CD4-positive, CD25-positive, alpha-beta regulatory T cell (primary cell): Measurements from ENCODE around the gene IRF9. TPM values are rescaled to one million over a fixed set of nuclear protein-coding genes. Genes with fewer than 3 reads are reported as not detected.

Experiments
- ATAC-seq, 2 donors: fragments of 150-1000 bp; cut with Tn5 transposase; one replicate each; pipeline ENCODE4 v1.10.0; 2021; ENCODE audit warnings: low read depth in 2 of 2, moderate number of reproducible peaks in 2 of 2, moderate library complexity in 1 of 2
- DNase-seq, 3 donors: peaks; one replicate each; pipeline versions ENCODE4 v3.0.0 to v3.0.0-alpha.2; 2012 to 2022; ENCODE audit warnings: mixed read lengths in 1 of 3
- H3K27ac ChIP-seq: one replicate; pipeline ENCODE4 v1.7.0; 2013; ENCODE audit warnings: mild to moderate bottlenecking, low read length; ENCODE audit not compliant: insufficient read depth, poor library complexity, severe bottlenecking
- H3K27me3 ChIP-seq: one replicate; pipeline ENCODE4 v1.7.0; 2013; ENCODE audit warnings: low read length; ENCODE audit not compliant: control insufficient read depth, insufficient read depth
- H3K36me3 ChIP-seq: one replicate; pipeline ENCODE4 v1.7.0; 2013; ENCODE audit warnings: mild to moderate bottlenecking, low read length, moderate library complexity; ENCODE audit not compliant: control insufficient read depth, insufficient read depth
- H3K4me1 ChIP-seq: 2 replicates; pipeline ENCODE4 v1.7.0; 2013; ENCODE audit warnings: mild to moderate bottlenecking, low read length; ENCODE audit not compliant: insufficient read depth, control insufficient read depth, poor library complexity, severe bottlenecking
- H3K4me3 ChIP-seq: one replicate; pipeline ENCODE4 v1.7.0; 2013; ENCODE audit warnings: low read depth, mild to moderate bottlenecking, low read length, moderate library complexity
- H3K9me3 ChIP-seq, 2 experiments: 1 replicate in 1 of 2; 2 replicates in 1 of 2; pipeline ENCODE4 v1.7.0; 2013; ENCODE audit warnings: low read length in 2 of 2, mild to moderate bottlenecking in 1 of 2, moderate library complexity in 1 of 2; ENCODE audit not compliant: control insufficient read depth in 2 of 2
- H3K27ac Mint-ChIP-seq, 3 donors: one replicate each; pipeline ENCODE4 v1.8.0; 2020 to 2022; ENCODE audit warnings: mild to moderate bottlenecking in 3 of 3, mixed read lengths in 3 of 3, moderate library complexity in 2 of 3
- H3K27me3 Mint-ChIP-seq: one replicate; pipeline ENCODE4 v1.8.0; 2022; ENCODE audit warnings: mild to moderate bottlenecking, mixed read lengths
- H3K36me3 Mint-ChIP-seq: one replicate; pipeline ENCODE4 v1.8.0; 2020; ENCODE audit warnings: mixed read lengths
- H3K4me1 Mint-ChIP-seq, 4 donors: one replicate each; pipeline ENCODE4 v1.8.0; 2020 to 2022; ENCODE audit warnings: mixed read lengths in 4 of 4, mild to moderate bottlenecking in 1 of 4
- H3K4me3 Mint-ChIP-seq, 4 donors: one replicate each; pipeline ENCODE4 v1.8.0; 2020 to 2022; ENCODE audit warnings: mild to moderate bottlenecking in 4 of 4, mixed read lengths in 4 of 4, moderate library complexity in 3 of 4
- H3K9me3 Mint-ChIP-seq, 7 donors: one replicate each; pipeline ENCODE4 v1.8.0; 2020 to 2022; ENCODE audit warnings: mixed read lengths in 7 of 7, mild to moderate bottlenecking in 3 of 7, moderate library complexity in 2 of 7
- polyA plus RNA-seq, 4 donors: library from polyadenylated mRNA; unstranded; fragments of 300-500 nt; fragmentation: Illumina TruSeq; gene quantifications; one replicate each; pipeline ENCODE4 v1.2.3, GENCODE V29; 2021
- total RNA-seq: library from RNA; stranded (reverse); gene quantifications from one replicate; pipeline ENCODE4 v1.2.3, GENCODE V29; 2022

The IRF9 gene
- total RNA-seq (369 TPM), polyA plus RNA-seq (100 to 1,000 TPM; 105 to 157 (median 119) TPM)

GRCh38 chr14:24160850-24161804, at the start of gene IRF9:
TSS of gene IRF9 (plus strand) at chr14:24161265. CDS start at chr14:24162145, 880 bp downstream.
- H3K36me3 ChIP-seq: peaks cover 58% of the 10 kb centered on the region
- H3K9me3 ChIP-seq: no peaks in the 10 kb centered on the region
- Mint-ChIP-seq H3K4me1 (peaks cover under 1 to 66% (median 28%) of the 10 kb centered on the region in 4 donors), H3K4me3 (peak within 1 kb of the TSS; percentile 93 to 100 (median 99)), H3K27ac (peak within 1 kb of the TSS; percentile 99 to 100 (median 99)), H3K9me3 (no peaks in the 10 kb centered on the region), H3K27me3 (no peaks in the 10 kb centered on the region), H3K36me3 (peaks cover 47% of the 10 kb centered on the region)
- H3K4me3 ChIP-seq: peak within 1 kb of the TSS; percentile 91
- ATAC-seq: peak; percentile 84 to 86
- H3K27me3 ChIP-seq: no peaks in the 10 kb centered on the region
- peak within 1 kb of the TSS; percentile 94 for H3K27ac ChIP-seq
- peak; percentile 93 to 97 (median 96) for DNase-seq
- peaks cover 53% of the 10 kb centered on the region for H3K4me1 ChIP-seq

DNA sequence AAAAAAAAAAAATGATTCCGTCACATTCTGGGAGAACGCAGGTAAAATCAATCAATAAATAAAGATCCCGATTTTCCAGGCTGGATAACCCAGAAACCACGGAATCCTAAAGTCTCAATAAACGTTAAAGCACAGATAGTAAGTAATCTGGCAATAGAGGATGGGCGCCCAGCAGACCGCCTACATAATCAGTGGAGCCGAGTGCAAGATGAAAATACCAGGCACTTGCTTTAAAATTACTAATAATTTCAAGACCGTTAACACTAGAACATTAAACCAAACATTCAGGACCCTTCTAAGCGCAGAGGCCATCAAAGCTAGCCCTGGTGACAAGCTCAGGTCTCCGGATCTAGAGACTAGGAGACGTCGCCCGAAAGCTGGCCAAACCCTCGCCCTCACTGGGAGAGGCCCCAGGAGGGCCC, 47.7 kb upstream of the IRF9 start:
- Mint-ChIP-seq H3K9me3 (peaks cover 0 to 1% (median 0%) of the 10 kb centered on the region in 7 donors), H3K27ac (peak overlapping the region; percentile 98 to 100 (median 100)), H3K4me1 (peaks cover 12 to 49% (median 29%) of the 10 kb centered on the region in 4 donors), H3K4me3 (peak overlapping the region; percentile 92 to 97 (median 94)), H3K27me3 (no peaks in the 10 kb centered on the region), H3K36me3 (peaks cover 17% of the 10 kb centered on the region)
- ATAC-seq (no peak), DNase-seq (no peak)
- peaks cover 17% of the 10 kb centered on the region for H3K36me3 ChIP-seq
- H3K27me3 ChIP-seq: no peaks in the 10 kb centered on the region
- peak overlapping the region; percentile 92 for H3K4me3 ChIP-seq
- peaks cover 41% of the 10 kb centered on the region for H3K4me1 ChIP-seq
- H3K27ac ChIP-seq: peak overlapping the region; percentile 100
- H3K9me3 ChIP-seq: no peaks in the 10 kb centered on the region

DNA sequence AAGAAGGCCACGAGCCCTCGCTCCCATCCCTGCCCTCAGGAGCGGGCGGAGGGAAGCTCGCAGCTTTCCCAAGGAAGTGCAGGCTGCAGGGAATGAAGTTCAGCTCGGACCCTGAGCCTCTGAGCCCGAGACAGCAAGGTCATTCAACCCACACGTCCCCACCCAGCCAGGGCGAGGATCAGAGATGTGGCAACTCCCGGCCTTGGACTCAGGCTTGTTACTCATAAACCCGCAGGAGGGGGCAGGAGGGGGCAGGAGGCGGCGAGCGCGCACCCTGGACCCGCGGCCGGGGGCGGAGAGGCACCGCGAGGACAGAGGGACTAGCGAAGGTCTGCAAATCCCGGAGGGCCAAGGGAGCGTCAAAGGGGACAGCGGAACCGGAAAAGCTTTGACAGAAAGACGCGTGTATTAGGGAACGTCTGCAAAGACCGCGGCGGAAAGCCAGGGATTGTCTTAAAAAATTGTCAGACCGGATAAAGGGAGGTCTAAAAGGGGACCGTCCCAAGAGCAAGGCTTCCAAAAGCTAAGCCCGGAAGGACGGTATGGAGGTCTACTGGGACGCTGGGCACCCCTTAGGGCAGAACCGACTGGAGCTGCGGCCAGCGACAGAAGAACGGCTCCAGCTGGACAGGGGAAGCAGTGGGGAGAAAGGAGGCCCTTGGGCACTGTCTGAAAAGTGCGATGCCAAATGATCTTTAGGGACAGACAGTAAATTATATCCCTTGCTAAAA, 47.1 kb upstream of the IRF9 start:
- Mint-ChIP-seq H3K4me3 (peak overlapping the region; percentile 92 to 97 (median 94)), H3K4me1 (peaks cover 8 to 47% (median 26%) of the 10 kb centered on the region in 4 donors), H3K9me3 (peaks cover 0 to under 1% (median 0%) of the 10 kb centered on the region in 7 donors), H3K36me3 (peaks cover 22% of the 10 kb centered on the region), H3K27me3 (no peaks in the 10 kb centered on the region), H3K27ac (peak overlapping the region; percentile 98 to 100 (median 100))
- H3K4me3 ChIP-seq: peak overlapping the region; percentile 92
- H3K9me3 ChIP-seq: no peaks in the 10 kb centered on the region
- H3K4me1 ChIP-seq: peaks cover 35% of the 10 kb centered on the region
- peak; percentile 17 for ATAC-seq
- peak overlapping the region; percentile 100 for H3K27ac ChIP-seq
- DNase-seq: peak; percentile 72 to 92 (median 88)
- peaks cover 23% of the 10 kb centered on the region for H3K36me3 ChIP-seq
- no peaks in the 10 kb centered on the region for H3K27me3 ChIP-seq

- H3K4me3 Mint-ChIP-seq: peak within 1 kb of the TSS; percentile 92 to 97 (median 94)
- Histone ChIP-seq H3K4me1 (peaks cover 31% of the 10 kb centered on the region), H3K4me3 (peak within 1 kb of the TSS; percentile 96), H3K36me3 (peaks cover 31% of the 10 kb centered on the region), H3K9me3 (no peaks in the 10 kb centered on the region), H3K27ac (peak within 1 kb of the TSS; percentile 100), H3K27me3 (no peaks in the 10 kb centered on the region)
- H3K36me3 Mint-ChIP-seq: peaks cover 27% of the 10 kb centered on the region
- no peaks in the 10 kb centered on the region for H3K27me3 Mint-ChIP-seq
- no peaks in the 10 kb centered on the region for H3K9me3 Mint-ChIP-seq
- peak; percentile 85 to 86 for ATAC-seq
- H3K4me1 Mint-ChIP-seq: peaks cover 6 to 47% (median 23%) of the 10 kb centered on the region in 4 donors
- peak within 1 kb of the TSS; percentile 98 to 100 (median 100) for H3K27ac Mint-ChIP-seq
- peak; percentile 97 to 100 (median 100) for DNase-seq
These were observed 46.3 kb upstream of the IRF9 start, which contains the start of the genes DCAF11 and NRL for GRCh38 chr14:24114532-24115421. TSS of gene DCAF11 (plus strand) at chr14:24114777. CDS start at chr14:24115595, 818 bp downstream. TSS of gene NRL (minus strand) at chr14:24114949. CDS start at chr14:24082848, 32,101 bp downstream.

DNA sequence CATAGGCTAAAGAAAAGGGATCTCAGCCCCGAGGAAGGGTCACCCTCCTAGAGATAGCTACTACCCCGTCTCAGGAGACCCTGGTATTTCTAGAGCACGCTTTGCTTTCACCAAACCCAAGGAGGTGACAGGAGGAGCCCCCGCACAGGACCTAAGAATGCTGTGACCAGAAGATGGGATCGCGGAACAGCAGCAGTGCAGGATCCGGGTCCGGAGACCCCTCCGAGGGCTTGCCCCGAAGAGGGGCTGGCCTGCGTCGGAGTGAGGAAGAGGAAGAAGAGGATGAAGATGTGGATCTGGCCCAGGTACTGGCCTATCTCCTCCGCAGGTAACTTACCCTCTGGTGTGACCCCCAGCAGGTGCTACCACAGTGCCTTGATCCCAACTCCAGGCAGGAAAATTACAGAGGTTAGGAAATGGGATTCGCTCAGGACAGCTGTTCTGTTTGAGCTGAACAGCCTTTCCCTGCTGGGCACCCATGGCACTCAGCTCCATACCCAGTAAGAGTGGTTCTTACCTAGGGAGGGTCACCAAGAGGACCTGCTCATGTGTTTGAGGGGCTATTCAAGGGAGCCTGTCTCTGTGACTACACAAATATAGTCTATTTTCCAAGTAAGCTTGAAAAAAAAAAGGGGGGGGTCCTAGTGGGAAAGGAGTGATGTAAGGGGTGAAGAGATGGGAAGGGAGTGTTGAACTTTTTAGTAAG, 45.5 kb upstream of the IRF9 start:
- no peak for DNase-seq
- Mint-ChIP-seq H3K27me3 (no peaks in the 10 kb centered on the region), H3K4me1 (peaks cover 6 to 47% (median 23%) of the 10 kb centered on the region in 4 donors), H3K9me3 (no peaks in the 10 kb centered on the region), H3K4me3 (peak overlapping the region; percentile 92 to 97 (median 94)), H3K36me3 (peaks cover 27% of the 10 kb centered on the region), H3K27ac (peak overlapping the region; percentile 98 to 100 (median 100))
- H3K36me3 ChIP-seq: peaks cover 37% of the 10 kb centered on the region
- H3K27ac ChIP-seq: peak overlapping the region; percentile 100
- peak overlapping the region; percentile 96 for H3K4me3 ChIP-seq
- no peaks in the 10 kb centered on the region for H3K9me3 ChIP-seq
- peaks cover 31% of the 10 kb centered on the region for H3K4me1 ChIP-seq
- no peaks in the 10 kb centered on the region for H3K27me3 ChIP-seq
- ATAC-seq: no peak

- Histone ChIP-seq H3K9me3 (no peaks in the 10 kb centered on the region), H3K4me1 (peaks cover 31% of the 10 kb centered on the region), H3K4me3 (peak overlapping the region; percentile 96), H3K27me3 (no peaks in the 10 kb centered on the region), H3K27ac (peak overlapping the region; percentile 100), H3K36me3 (peaks cover 44% of the 10 kb centered on the region)
- Mint-ChIP-seq H3K27me3 (no peaks in the 10 kb centered on the region), H3K4me1 (peaks cover 6 to 47% (median 23%) of the 10 kb centered on the region in 4 donors), H3K27ac (peak overlapping the region; percentile 98 to 100 (median 100)), H3K9me3 (no peaks in the 10 kb centered on the region), H3K4me3 (peak overlapping the region; percentile 92 to 97 (median 94)), H3K36me3 (peaks cover 27% of the 10 kb centered on the region)
- DNase-seq (no peak), ATAC-seq (no peak)
These were observed 44.8 kb upstream of the IRF9 start for GRCh38 chr14:24116128-24116814.
